Esophagus squamous epithelium (tissue), 5 donors: ENCODE measurements around the gene TMEM163. TPM values are rescaled to one million over a fixed set of nuclear protein-coding genes. Genes with fewer than 3 reads are reported as not detected.

Source experiments
- DNase-seq: peaks from one replicate; lab custom pipeline; 2025; lab: John Stamatoyannopoulos, UW
- H3K27ac ChIP-seq, 4 donors: fragments of 200-600 bp; sonication (generic); one replicate each; pipeline ENCODE4 v1.5.1; 2016 to 2019; ENCODE audit warnings: mild to moderate bottlenecking in 1 of 4
- H3K27me3 ChIP-seq, 4 donors: fragments of 200-600 bp; sonication (generic); 1 replicate in 3 of 4; 2 replicates in 1 of 4; pipeline versions ENCODE4 v1.5.1 to v1.6.0; 2017 to 2021; ENCODE audit warnings: antibody characterized with exemption in 1 of 4
- H3K36me3 ChIP-seq, 3 donors: fragments of 200-600 bp; sonication (generic); one replicate each; pipeline ENCODE4 v1.5.1; 2016 to 2019
- H3K4me1 ChIP-seq, 3 donors: fragments of 200-600 bp; sonication (generic); one replicate each; pipeline ENCODE4 v1.5.1; 2017 to 2019
- H3K4me3 ChIP-seq, 4 donors: fragments of 200-600 bp; sonication (generic); 1 replicate in 3 of 4; 2 replicates in 1 of 4; pipeline ENCODE4 v1.5.1; 2016 to 2019; ENCODE audit warnings: mild to moderate bottlenecking in 2 of 4, moderate library complexity in 1 of 4
- H3K9me3 ChIP-seq, 3 donors: fragments of 200-600 bp; sonication (generic); one replicate each; pipeline ENCODE4 v1.5.1; 2016 to 2019
- CTCF ChIP-seq, 6 experiments: fragments of 450-650 bp in 4 of 6; fragments of 200-600 bp in 2 of 6; sonication (generic) in 2 of 6; IDR thresholded peaks; one replicate each; pipeline ENCODE4 v1.5.1; 2016 to 2019; ENCODE audit warnings: antibody characterized with exemption in 6 of 6, mild to moderate bottlenecking in 4 of 6, moderate library complexity in 4 of 6
- POLR2A ChIP-seq, 4 donors: fragments of 450-650 bp; IDR thresholded peaks; one replicate each; pipeline ENCODE4 v1.6.1; 2017; ENCODE audit warnings: antibody characterized with exemption in 4 of 4, mild to moderate bottlenecking in 4 of 4, moderate library complexity in 3 of 4
- WGBS, 2 donors: methylation state at CpG; one replicate each; pipeline ENCODE4 v1.1.5; 2018; 5-methylcytosine and 5-hydroxymethylcytosine counted together
- intact Hi-C: fragments of 100-400 bp; cut with DNase I; formaldehyde crosslinking; loops from one replicate; pipeline ENCODE4 v1.15.0; 2022
- total RNA-seq, 4 donors: library from RNA; depleted of rRNA; stranded (reverse); fragments of >200 nt; gene quantifications; one replicate each; pipeline ENCODE4 v1.1.0, GENCODE V29; 2016
- donor health status: DM: yes; HTN: yes; CAD: no.

TMEM163 gene
- total RNA-seq, 4 donors from 2014 or later = 0.09 to 0.19 (median 0.12) TPM; not detected in 1

- intact Hi-C loops = no loop called here
- Histone ChIP-seq H3K27ac (no peak overlapping the region), H3K4me3 (no peak overlapping the region), H3K36me3 (no peaks in the 10 kb centered on the region), H3K9me3 (no peaks in the 10 kb centered on the region), H3K4me1 (no peaks in the 10 kb centered on the region), H3K27me3 (no peaks in the 10 kb centered on the region)
- peak; percentile 25 to 77 (median 52) for TF ChIP-seq CTCF (IDR thresholded peaks at IDR 0.05)
- no peak for TF ChIP-seq POLR2A (IDR thresholded peaks at IDR 0.05)
- DNase-seq = no peak
- WGBS, 2 donors = 32% methylated on average over 3 of the region's 8 CpGs; no CpG with 5 or more reads in 1 of the 2 donors
These were observed 258.2 kb downstream of the TMEM163 start for GRCh38 chr2:134460583-134460998.

GRCh38 chr2:134459706-134460406 is 258.9 kb downstream of the TMEM163 start:
- Histone ChIP-seq H3K27ac (no peak overlapping the region), H3K27me3 (no peaks in the 10 kb centered on the region), H3K9me3 (no peaks in the 10 kb centered on the region), H3K4me3 (no peak overlapping the region), H3K4me1 (no peaks in the 10 kb centered on the region), H3K36me3 (no peaks in the 10 kb centered on the region)
- no peak for DNase-seq
- TF ChIP-seq POLR2A (IDR thresholded peaks at IDR 0.05) (no peak), CTCF (IDR thresholded peaks at IDR 0.05) (no peak)
- 95% methylated on average over 10 to 11 of the region's 11 CpGs for WGBS, 2 donors
- intact Hi-C loops = no loop called here

GRCh38 chr2:134458950-134459349 is 259.9 kb downstream of the TMEM163 start:
- no peaks in the 10 kb centered on the region for H3K9me3 ChIP-seq
- H3K36me3 ChIP-seq = no peaks in the 10 kb centered on the region
- no peak for TF ChIP-seq POLR2A (IDR thresholded peaks at IDR 0.05)
- no peak for TF ChIP-seq CTCF (IDR thresholded peaks at IDR 0.05)
- no peak for DNase-seq
- 88 to 94% methylated on average over 5 to 6 of the region's 10 CpGs for WGBS, 2 donors
- H3K27me3 ChIP-seq = no peaks in the 10 kb centered on the region
- intact Hi-C loops = no loop called here
- no peak overlapping the region for H3K4me3 ChIP-seq
- no peak overlapping the region for H3K27ac ChIP-seq
- no peaks in the 10 kb centered on the region for H3K4me1 ChIP-seq

GRCh38 chr2:134458473-134458853 is 260.3 kb downstream of the TMEM163 start:
- intact Hi-C loops = no loop called here
- TF ChIP-seq CTCF (IDR thresholded peaks at IDR 0.05) (no peak), POLR2A (IDR thresholded peaks at IDR 0.05) (no peak)
- Histone ChIP-seq H3K4me3 (no peak overlapping the region), H3K36me3 (no peaks in the 10 kb centered on the region), H3K4me1 (no peaks in the 10 kb centered on the region), H3K27me3 (no peaks in the 10 kb centered on the region), H3K27ac (no peak overlapping the region), H3K9me3 (no peaks in the 10 kb centered on the region)
- WGBS, 2 donors = 86 to 93% methylated on average over 6 of the region's 6 CpGs
- DNase-seq = no peak

- no peak overlapping the region for H3K4me3 ChIP-seq
- no peaks in the 10 kb centered on the region for H3K27me3 ChIP-seq
- no peak for DNase-seq
- H3K36me3 ChIP-seq = no peaks in the 10 kb centered on the region
- H3K9me3 ChIP-seq = no peaks in the 10 kb centered on the region
- H3K4me1 ChIP-seq = no peaks in the 10 kb centered on the region
- no peak for TF ChIP-seq CTCF (IDR thresholded peaks at IDR 0.05)
- no peak for TF ChIP-seq POLR2A (IDR thresholded peaks at IDR 0.05)
- WGBS, 2 donors = 71 to 80% methylated on average over 7 to 10 of the region's 18 CpGs
- intact Hi-C loops = no loop called here
- H3K27ac ChIP-seq = no peak overlapping the region
These were observed 260.9 kb downstream of the TMEM163 start for GRCh38 chr2:134457765-134458472.
